GM19372 (cell line): ENCODE measurements around the gene SNX12.

ENCODE experiments used
- ATAC-seq: cut with Tn5 transposase; IDR thresholded peaks from one replicate; pipeline ENCODE4 v1.9.1; 2021; ENCODE audit warnings: mild to moderate bottlenecking, low read depth, moderate library complexity; ENCODE audit not compliant: unreplicated experiment

Gene SNX12

GRCh38 chrX:71068044-71068918 lies at the start of gene SNX12:
Gene SNX12, minus strand, starts transcription at chrX:71068334. Its CDS starts 28 bp downstream, at chrX:71068306.
- ATAC-seq, result peak; percentile 93

GRCh38 chrX:71117358-71117757 lies 49.2 kb upstream of the SNX12 start:
- no peak for ATAC-seq

GRCh38 chrX:71111921-71112431 lies 43.8 kb upstream of the SNX12 start:
- peak; percentile 18 for ATAC-seq

- ATAC-seq, result peak; percentile 72
Measured at GRCh38 chrX:71111141-71111843, 43.2 kb upstream of the SNX12 start, which contains the start of gene IL2RG. Gene IL2RG, minus strand, starts transcription at chrX:71111577. Its CDS starts 38 bp downstream, at chrX:71111539.

GRCh38 chrX:71109051-71109450 lies 40.9 kb upstream of the SNX12 start:
- ATAC-seq, result no peak

- ATAC-seq, result no peak
Measured at GRCh38 chrX:71107762-71108360, 39.7 kb upstream of the SNX12 start.

- no peak for ATAC-seq
Measured at GRCh38 chrX:71107245-71107644, 39.1 kb upstream of the SNX12 start.

- no peak for ATAC-seq
Measured at GRCh38 chrX:71106427-71106826, 38.3 kb upstream of the SNX12 start, which contains the start of gene CXorf65. Gene CXorf65, minus strand, starts transcription at chrX:71106740. Its CDS starts 184 bp downstream, at chrX:71106556.

GRCh38 chrX:71105628-71106027 lies 37.5 kb upstream of the SNX12 start:
- ATAC-seq, result no peak

GRCh38 chrX:71103110-71103983 lies 35.2 kb upstream of the SNX12 start:
- ATAC-seq, result no peak

- no peak for ATAC-seq
Measured at GRCh38 chrX:71102292-71102691, 34.2 kb upstream of the SNX12 start.

GRCh38 chrX:71100581-71101505 lies 32.7 kb upstream of the SNX12 start:
- no peak for ATAC-seq

- no peak for ATAC-seq
Measured at GRCh38 chrX:71099736-71100135, 31.6 kb upstream of the SNX12 start.

GRCh38 chrX:71098951-71099506 lies 30.9 kb upstream of the SNX12 start:
- ATAC-seq, result no peak

- no peak for ATAC-seq
Measured at GRCh38 chrX:71098302-71098701, 30.2 kb upstream of the SNX12 start.

GRCh38 chrX:71096760-71097032 lies 28.6 kb upstream of the SNX12 start:
- no peak for ATAC-seq

- peak; percentile 9 for ATAC-seq
Measured at GRCh38 chrX:71095981-71096759, 28.0 kb upstream of the SNX12 start.

- ATAC-seq, result peak; percentile 93
Measured at GRCh38 chrX:71095555-71095980, 27.4 kb upstream of the SNX12 start, which contains the start of gene FOXO4. Gene FOXO4, plus strand, starts transcription at chrX:71095851. Its CDS starts 678 bp downstream, at chrX:71096529.
